Measurements from ENCODE around the gene PARS2.

The PARS2 gene

GRCh38 chr1:54710841-54711240 lies 53.5 kb downstream of the PARS2 start:
- no peaks in the 10 kb centered on the region for H3K27me3 ChIP-seq (ENCODE audit: control insufficient read depth, insufficient read depth, low read length)
- H3K36me3 ChIP-seq (ENCODE audit: control insufficient read depth, insufficient read depth, low read length), result no peaks in the 10 kb centered on the region
- H3K9ac ChIP-seq (ENCODE audit: low read length), result no peak overlapping the region
- H3K9me3 ChIP-seq (ENCODE audit: control insufficient read depth, low read length), result no peaks in the 10 kb centered on the region
- H3K4me3 ChIP-seq (ENCODE audit: low read length), result no peak overlapping the region
- H3K4me1 ChIP-seq (ENCODE audit: control insufficient read depth, insufficient read depth, low read length), result peaks cover 8% of the 10 kb centered on the region

- peaks cover 7% of the 10 kb centered on the region for H3K4me1 ChIP-seq (ENCODE audit: control insufficient read depth, insufficient read depth, low read length)
- no peaks in the 10 kb centered on the region for H3K9me3 ChIP-seq (ENCODE audit: control insufficient read depth, low read length)
- H3K27me3 ChIP-seq (ENCODE audit: control insufficient read depth, insufficient read depth, low read length), result no peaks in the 10 kb centered on the region
- no peak overlapping the region for H3K9ac ChIP-seq (ENCODE audit: low read length)
- H3K36me3 ChIP-seq (ENCODE audit: control insufficient read depth, insufficient read depth, low read length), result no peaks in the 10 kb centered on the region
- H3K4me3 ChIP-seq (ENCODE audit: low read length), result no peak overlapping the region
These were observed 53.9 kb downstream of the PARS2 start for GRCh38 chr1:54710434-54710833.

DNA sequence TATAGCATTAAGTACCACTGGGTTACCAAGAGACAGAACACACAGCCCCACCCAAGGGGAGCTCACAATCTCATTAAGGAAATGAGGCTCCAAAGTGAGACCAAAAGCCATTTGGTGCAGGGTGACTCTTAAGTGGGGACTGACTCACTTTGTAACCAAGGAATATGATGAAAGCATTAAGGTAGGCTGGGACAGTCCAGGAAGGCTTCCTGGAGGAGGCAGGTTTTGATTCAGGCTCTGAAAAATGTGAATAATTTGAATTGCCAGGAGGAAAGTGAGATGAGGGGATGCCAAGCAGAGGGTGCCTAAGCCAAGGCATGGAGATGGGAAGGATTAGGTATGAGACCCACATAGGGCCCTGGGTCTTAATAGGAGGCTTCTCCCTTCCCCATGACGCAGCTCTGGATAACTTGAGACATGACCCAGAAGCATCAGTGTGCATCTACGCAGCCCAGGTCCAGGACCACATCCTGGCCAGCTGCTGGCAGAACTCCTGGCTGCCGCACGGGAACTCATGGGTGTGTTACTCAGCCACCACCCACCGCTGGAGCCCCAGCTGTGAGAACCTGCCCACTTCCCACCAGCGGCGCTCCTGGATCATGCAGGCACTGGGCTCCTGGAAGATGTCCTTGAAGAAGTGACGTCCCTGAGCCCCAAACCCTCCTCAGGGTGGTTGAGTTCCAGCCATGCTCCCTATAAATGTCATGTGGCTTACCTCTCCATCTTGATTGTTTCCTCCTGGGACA lies 54.6 kb downstream of the PARS2 start:
- H3K36me3 ChIP-seq (ENCODE audit: control insufficient read depth, insufficient read depth, low read length), result no peaks in the 10 kb centered on the region
- no peaks in the 10 kb centered on the region for H3K4me1 ChIP-seq (ENCODE audit: control insufficient read depth, insufficient read depth, low read length)
- H3K4me3 ChIP-seq (ENCODE audit: low read length), result no peak overlapping the region
- no peak overlapping the region for H3K9ac ChIP-seq (ENCODE audit: low read length)
- no peaks in the 10 kb centered on the region for H3K9me3 ChIP-seq (ENCODE audit: control insufficient read depth, low read length)
- H3K27me3 ChIP-seq (ENCODE audit: control insufficient read depth, insufficient read depth, low read length), result no peaks in the 10 kb centered on the region

- Histone ChIP-seq H3K36me3 (ENCODE audit: control insufficient read depth, insufficient read depth, low read length) (no peaks in the 10 kb centered on the region), H3K27me3 (ENCODE audit: control insufficient read depth, insufficient read depth, low read length) (no peaks in the 10 kb centered on the region), H3K4me1 (ENCODE audit: control insufficient read depth, insufficient read depth, low read length) (no peaks in the 10 kb centered on the region), H3K4me3 (ENCODE audit: low read length) (no peak overlapping the region), H3K9ac (ENCODE audit: low read length) (no peak overlapping the region), H3K9me3 (ENCODE audit: control insufficient read depth, low read length) (no peaks in the 10 kb centered on the region)
These were observed 55.9 kb downstream of the PARS2 start for GRCh38 chr1:54708385-54708784.

Data from mucosa of stomach (tissue), 1 donor.